Measurements from ENCODE around the gene ALG1L2.
"Not testable (repeated sequence)": the region's sequence is repeated elsewhere in the genome, so short reads cannot be mapped to it uniquely, and the experiment has no call there.

ALG1L2 gene, protein sequence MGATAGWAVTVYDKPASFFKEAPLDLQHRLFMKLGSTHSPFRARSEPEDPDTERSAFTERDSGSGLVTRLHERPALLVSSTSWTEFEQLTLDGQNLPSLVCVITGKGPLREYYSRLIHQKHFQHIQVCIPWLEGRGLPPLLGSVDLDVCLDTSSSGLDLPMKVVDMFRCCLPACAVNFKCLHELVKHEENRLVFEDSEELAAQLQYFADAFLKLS

GRCh38 chr3:130081351-130081881 is at the start of gene ALG1L2:
Gene ALG1L2 (plus strand): TSS chr3:130081831. CDS start chr3:130082017, 186 bp downstream.
- Histone ChIP-seq H3K9ac (ENCODE audit: low read depth, low read length) (no peak within 1 kb of the TSS), H3K4me2 (ENCODE audit: insufficient read depth, low read length) (no peak within 1 kb of the TSS), H3K9me3 (ENCODE audit: insufficient read depth, low read length, severe bottlenecking) (no peaks in the 10 kb centered on the region), H3K79me2 (ENCODE audit: insufficient read depth, low read length) (no peaks in the 10 kb centered on the region), H3K27me3 (ENCODE audit: insufficient read depth, low read length, poor library complexity) (no peaks in the 10 kb centered on the region), H3K27ac (ENCODE audit: low read length) (no peak within 1 kb of the TSS), H3K4me1 (ENCODE audit: insufficient read depth, low read length) (no peaks in the 10 kb centered on the region), H3K36me3 (ENCODE audit: insufficient read depth, low read length) (no peaks in the 10 kb centered on the region), H4K20me1 (ENCODE audit: insufficient read depth, low read length) (no peaks in the 10 kb centered on the region), H3K4me3 (ENCODE audit: low read depth in 1 of 2, low read length in 2 of 2) (no peak within 1 kb of the TSS), H2AFZ (ENCODE audit: low read depth, low read length) (no peak within 1 kb of the TSS)
- DNase-seq: no peak
- no peak for ATAC-seq (ENCODE audit: insufficient read depth, low read depth)
- TF ChIP-seq EZH2 (IDR thresholded peaks at IDR 0.05; ENCODE audit: borderline replicate concordance, low read depth, low read length, severe bottlenecking) (no peak), CTCF (IDR thresholded peaks at IDR 0.05; ENCODE audit: borderline replicate concordance, extremely low read depth, low read length, poor library complexity, severe bottlenecking) (no peak)

DNA sequence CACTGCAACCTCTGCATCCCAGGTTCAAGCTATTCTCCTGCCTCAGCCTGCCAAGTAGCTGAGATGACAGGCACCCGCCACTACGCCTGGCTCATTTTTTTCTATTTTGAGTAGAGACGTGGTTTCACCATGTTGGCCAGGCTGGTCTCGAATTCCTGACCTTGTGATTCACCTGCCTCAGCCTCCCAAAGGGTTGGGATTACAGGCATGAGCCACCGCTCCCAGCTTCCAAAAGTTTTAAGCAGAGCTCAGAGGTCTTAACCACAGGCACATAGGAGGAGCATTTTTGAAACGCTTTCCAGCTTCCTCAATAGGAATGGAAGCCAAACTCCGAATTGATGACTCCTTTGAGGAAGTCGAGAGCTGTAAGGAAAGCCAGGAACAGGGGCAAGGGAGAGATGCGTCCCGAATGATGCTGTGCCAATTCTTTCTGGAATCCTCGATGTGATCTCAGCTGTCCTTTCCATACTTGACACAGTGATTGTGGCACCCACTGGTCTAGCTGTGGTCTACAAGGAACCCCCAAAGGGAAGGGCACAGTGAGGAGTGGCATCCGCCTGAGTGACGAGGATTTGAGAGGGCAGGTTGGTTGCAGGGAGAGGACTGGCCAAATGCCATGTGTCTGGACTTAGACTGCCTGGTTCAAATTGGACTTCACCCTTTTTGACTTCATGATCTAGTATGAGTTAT is 44.4 kb upstream of the ALG1L2 start:
- not testable (repeated sequence) for H3K4me1 ChIP-seq (ENCODE audit: insufficient read depth, low read length); H3K4me2 ChIP-seq (ENCODE audit: insufficient read depth, low read length); DNase-seq; H3K4me3 ChIP-seq (ENCODE audit: low read depth in 1 of 2, low read length in 2 of 2); H3K27ac ChIP-seq (ENCODE audit: low read length); H3K36me3 ChIP-seq (ENCODE audit: insufficient read depth, low read length); H3K9ac ChIP-seq (ENCODE audit: low read depth, low read length); H3K9me3 ChIP-seq (ENCODE audit: insufficient read depth, low read length, severe bottlenecking); H3K79me2 ChIP-seq (ENCODE audit: insufficient read depth, low read length); H3K27me3 ChIP-seq (ENCODE audit: insufficient read depth, low read length, poor library complexity); ATAC-seq (ENCODE audit: insufficient read depth, low read depth); H2AFZ ChIP-seq (ENCODE audit: low read depth, low read length); H4K20me1 ChIP-seq (ENCODE audit: insufficient read depth, low read length)

DNA sequence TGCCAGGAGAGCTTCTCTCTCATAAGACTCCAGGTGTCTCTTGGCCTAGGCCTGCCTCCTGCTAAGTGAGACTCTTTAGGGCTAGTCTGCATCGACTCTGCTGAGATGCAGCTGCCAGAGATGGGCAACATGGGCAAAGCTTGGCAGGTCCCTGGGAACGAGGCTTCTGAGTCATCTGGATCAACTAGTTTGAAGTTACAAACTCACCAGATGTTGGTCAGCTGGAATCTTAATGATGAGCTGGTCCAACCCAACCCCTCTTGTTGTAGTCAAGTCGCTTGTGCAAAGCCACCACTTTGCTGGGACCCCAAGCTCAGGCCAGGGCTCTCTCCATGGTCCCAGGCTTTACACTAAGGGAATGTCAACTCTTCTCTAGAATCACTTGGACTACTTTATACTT is 38.9 kb upstream of the ALG1L2 start:
- H3K27ac ChIP-seq (ENCODE audit: low read length); H3K9ac ChIP-seq (ENCODE audit: low read depth, low read length); H3K4me3 ChIP-seq (ENCODE audit: low read depth in 1 of 2, low read length in 2 of 2); H2AFZ ChIP-seq (ENCODE audit: low read depth, low read length); H3K9me3 ChIP-seq (ENCODE audit: insufficient read depth, low read length, severe bottlenecking); H3K4me1 ChIP-seq (ENCODE audit: insufficient read depth, low read length); DNase-seq; H3K27me3 ChIP-seq (ENCODE audit: insufficient read depth, low read length, poor library complexity); H3K4me2 ChIP-seq (ENCODE audit: insufficient read depth, low read length); ATAC-seq (ENCODE audit: insufficient read depth, low read depth); H3K36me3 ChIP-seq (ENCODE audit: insufficient read depth, low read length); H3K79me2 ChIP-seq (ENCODE audit: insufficient read depth, low read length); H4K20me1 ChIP-seq (ENCODE audit: insufficient read depth, low read length): not testable (repeated sequence)

- not testable (repeated sequence) for DNase-seq; H3K79me2 ChIP-seq (ENCODE audit: insufficient read depth, low read length); H3K36me3 ChIP-seq (ENCODE audit: insufficient read depth, low read length); H3K4me2 ChIP-seq (ENCODE audit: insufficient read depth, low read length); H3K9me3 ChIP-seq (ENCODE audit: insufficient read depth, low read length, severe bottlenecking); H3K27me3 ChIP-seq (ENCODE audit: insufficient read depth, low read length, poor library complexity); H3K4me3 ChIP-seq (ENCODE audit: low read depth in 1 of 2, low read length in 2 of 2); H3K27ac ChIP-seq (ENCODE audit: low read length); ATAC-seq (ENCODE audit: insufficient read depth, low read depth); H3K4me1 ChIP-seq (ENCODE audit: insufficient read depth, low read length); H2AFZ ChIP-seq (ENCODE audit: low read depth, low read length); H4K20me1 ChIP-seq (ENCODE audit: insufficient read depth, low read length); H3K9ac ChIP-seq (ENCODE audit: low read depth, low read length)
Observed at GRCh38 chr3:130043658-130044057, 38.0 kb upstream of the ALG1L2 start.

GRCh38 chr3:130044370-130044769 is 37.3 kb upstream of the ALG1L2 start:
- H3K9me3 ChIP-seq (ENCODE audit: insufficient read depth, low read length, severe bottlenecking): no peaks in the 10 kb centered on the region
- no peaks in the 10 kb centered on the region for H3K27me3 ChIP-seq (ENCODE audit: insufficient read depth, low read length, poor library complexity)
- H3K27ac ChIP-seq (ENCODE audit: low read length): no peak overlapping the region
- H2AFZ ChIP-seq (ENCODE audit: low read depth, low read length): no peak overlapping the region
- no peaks in the 10 kb centered on the region for H3K36me3 ChIP-seq (ENCODE audit: insufficient read depth, low read length)
- H3K4me2 ChIP-seq (ENCODE audit: insufficient read depth, low read length): no peak overlapping the region
- no peaks in the 10 kb centered on the region for H3K79me2 ChIP-seq (ENCODE audit: insufficient read depth, low read length)
- H4K20me1 ChIP-seq (ENCODE audit: insufficient read depth, low read length): no peaks in the 10 kb centered on the region
- TF ChIP-seq CTCF (IDR thresholded peaks at IDR 0.05; ENCODE audit: borderline replicate concordance, extremely low read depth, low read length, poor library complexity, severe bottlenecking): no peak
- no peak for TF ChIP-seq EZH2 (IDR thresholded peaks at IDR 0.05; ENCODE audit: borderline replicate concordance, low read depth, low read length, severe bottlenecking)
- no peak for DNase-seq
- no peak overlapping the region for H3K9ac ChIP-seq (ENCODE audit: low read depth, low read length)
- H3K4me1 ChIP-seq (ENCODE audit: insufficient read depth, low read length): no peaks in the 10 kb centered on the region
- ATAC-seq (ENCODE audit: insufficient read depth, low read depth): no peak
- no peak overlapping the region for H3K4me3 ChIP-seq (ENCODE audit: low read depth in 1 of 2, low read length in 2 of 2)

Measured in DND-41 (cell line).